IMR-90 (cell line): ENCODE data around the gene MORF4L2.

Experiments
- CTCF ChIP-seq: conservative IDR thresholded peaks from 2 replicates; pipeline ENCODE4 v1.5.1; 2012; ENCODE audit warnings: mild to moderate bottlenecking, low read depth, low read length, improper control_type of control experiment
- POLR2A ChIP-seq: IDR thresholded peaks from 2 replicates; pipeline ENCODE4 v1.6.1; 2012; ENCODE audit warnings: mild to moderate bottlenecking, low read depth, low read length
- RAD21 ChIP-seq: IDR thresholded peaks from 2 replicates; pipeline ENCODE4 v1.6.1; 2012; ENCODE audit warnings: low read length, improper control_type of control experiment

GRCh38 chrX:103630171-103630511, 56.4 kb downstream of the MORF4L2 start:
- TF ChIP-seq CTCF (no peak), POLR2A (no peak), RAD21 (no peak)
